Right lobe of liver (tissue), 6 donors: Measurements from ENCODE around the gene ATP6V1G3. TPM values are rescaled to one million over a fixed set of nuclear protein-coding genes. Genes with fewer than 3 reads are reported as not detected.

Experiments used
- ATAC-seq, 4 donors: fragments of 200-7000 bp; cut with Tn5 transposase; one replicate each; pipeline ENCODE4 v1.9.1; 2020; ENCODE audit warnings: mild to moderate bottlenecking in 4 of 4, moderate library complexity in 4 of 4
- DNase-seq, 3 donors: peaks; one replicate each; pipeline ENCODE4 v3.0.0-alpha.2; 2020
- H3K27ac ChIP-seq, 3 donors: fragments of 200-600 bp; one replicate each; pipeline ENCODE4 v1.8.0; 2022
- H3K27me3 ChIP-seq, 2 donors: fragments of 200-600 bp; one replicate each; pipeline ENCODE4 v1.8.0; 2022
- H3K36me3 ChIP-seq, 4 donors: fragments of 200-600 bp; sonication (generic) in 1 of 4; one replicate each; pipeline versions ENCODE4 v1.5.1 to v1.8.0; 2017 to 2022; ENCODE audit warnings: control low read depth in 1 of 4
- H3K4me1 ChIP-seq, 4 donors: fragments of 200-600 bp; sonication (generic) in 1 of 4; one replicate each; pipeline versions ENCODE4 v1.5.1 to v1.8.0; 2017 to 2022; ENCODE audit warnings: control low read depth in 1 of 4
- H3K4me3 ChIP-seq, 3 donors: fragments of 200-600 bp; one replicate each; pipeline ENCODE4 v1.8.0; 2022
- H3K9me3 ChIP-seq, 4 donors: fragments of 200-600 bp; sonication (generic) in 1 of 4; one replicate each; pipeline versions ENCODE4 v1.5.1 to v1.8.0; 2017 to 2022; ENCODE audit warnings: control low read depth in 1 of 4
- CTCF ChIP-seq, 4 donors: fragments of 200-600 bp in 3 of 4; fragments of 450-650 bp in 1 of 4; IDR thresholded peaks; one replicate each; pipeline versions ENCODE4 v1.5.1 to v1.8.0; 2016 to 2022; ENCODE audit warnings: antibody characterized with exemption in 4 of 4, mild to moderate bottlenecking in 2 of 4
- POLR2A ChIP-seq: fragments of 450-650 bp; IDR thresholded peaks from one replicate; pipeline ENCODE4 v1.6.1; 2017; ENCODE audit warnings: antibody characterized with exemption, mild to moderate bottlenecking
- WGBS: methylation state at CpG from one replicate; pipeline ENCODE4 v1.1.6; 2018; ENCODE audit warnings: low coverage, low lambda C conversion rate; ENCODE audit not compliant: insufficient coverage; ENCODE audit errors: missing lambda C conversion rate; 5-methylcytosine and 5-hydroxymethylcytosine counted together
- intact Hi-C, 2 donors: fragments of 100-400 bp; cut with DNase I; formaldehyde crosslinking; loops; one replicate each; pipeline versions ENCODE4 v1.11.2 to v1.14.1; 2022
- total RNA-seq, 6 experiments: library from RNA; depleted of rRNA in 2 of 6; stranded (reverse); fragments of >200 nt in 2 of 6; fragmentation: NEBNext Ultra II Directional in 3 of 6; extraction: Animal tissue kit (Norgen Biotek cat#: 25700) in 3 of 6; gene quantifications; one replicate each; pipeline versions ENCODE4 v1.1.0 to v1.2.4, GENCODE V29; 2016 to 2023
- donor health status: DM: no; HTN: yes; CAD: no.
- donor health status: DM: no; HTN: no; CAD: no.
- donor health status: DM: no; HTN: no; CAD: no.
- donor health status: DM: no; HTN: yes; CAD: no.
- donor health status: DM: no; HTN: yes; CAD: no.

ATP6V1G3 gene
- total RNA-seq, 6 experiments from 2014 or later = not detected

GRCh38 chr1:198500096-198500495 is 40.4 kb downstream of the ATP6V1G3 start:
- H3K4me1 ChIP-seq = no peaks in the 10 kb centered on the region
- intact Hi-C loops = no loop called here
- no peak overlapping the region for H3K27ac ChIP-seq
- no peaks in the 10 kb centered on the region for H3K36me3 ChIP-seq
- DNase-seq (no peak), ATAC-seq (peak in 1 of 4 donors; percentile 10)
- no peaks in the 10 kb centered on the region for H3K27me3 ChIP-seq
- TF ChIP-seq CTCF (IDR thresholded peaks at IDR 0.05) = no peak
- TF ChIP-seq POLR2A = no peak
- no peak overlapping the region for H3K4me3 ChIP-seq
- no peaks in the 10 kb centered on the region for H3K9me3 ChIP-seq

GRCh38 chr1:198499588-198499987 is 40.9 kb downstream of the ATP6V1G3 start:
- DNase-seq (no peak), ATAC-seq (no peak)
- Histone ChIP-seq H3K27ac (no peak overlapping the region), H3K36me3 (no peaks in the 10 kb centered on the region), H3K4me1 (no peaks in the 10 kb centered on the region), H3K4me3 (no peak overlapping the region), H3K9me3 (no peaks in the 10 kb centered on the region), H3K27me3 (no peaks in the 10 kb centered on the region)
- intact Hi-C loops = no loop called here
- WGBS = 93% methylated on average over 1 of the region's 1 CpG
- TF ChIP-seq POLR2A (no peak), CTCF (IDR thresholded peaks at IDR 0.05) (no peak)

- H3K4me3 ChIP-seq = no peak overlapping the region
- H3K27ac ChIP-seq = no peak overlapping the region
- no peaks in the 10 kb centered on the region for H3K36me3 ChIP-seq
- 65% methylated on average over 1 of the region's 1 CpG for WGBS
- intact Hi-C loops = no loop called here
- DNase-seq (no peak), ATAC-seq (no peak)
- H3K4me1 ChIP-seq = no peaks in the 10 kb centered on the region
- H3K27me3 ChIP-seq = no peaks in the 10 kb centered on the region
- no peaks in the 10 kb centered on the region for H3K9me3 ChIP-seq
- TF ChIP-seq POLR2A (no peak), CTCF (IDR thresholded peaks at IDR 0.05) (no peak)
These were observed 41.6 kb downstream of the ATP6V1G3 start for GRCh38 chr1:198498881-198499280.

GRCh38 chr1:198498103-198498385 is 42.4 kb downstream of the ATP6V1G3 start:
- intact Hi-C loops = no loop called here
- TF ChIP-seq CTCF (IDR thresholded peaks at IDR 0.05) (no peak), POLR2A (no peak)
- Histone ChIP-seq H3K9me3 (no peaks in the 10 kb centered on the region), H3K36me3 (no peaks in the 10 kb centered on the region), H3K27me3 (no peaks in the 10 kb centered on the region), H3K4me3 (no peak overlapping the region), H3K27ac (no peak overlapping the region), H3K4me1 (no peaks in the 10 kb centered on the region)
- WGBS = 67% methylated on average over 1 of the region's 1 CpG
- no peak for DNase-seq
- no peak for ATAC-seq

- no peak overlapping the region for H3K4me3 ChIP-seq
- H3K36me3 ChIP-seq = no peaks in the 10 kb centered on the region
- no peaks in the 10 kb centered on the region for H3K9me3 ChIP-seq
- ATAC-seq = peak; percentile 29 to 67 (median 45)
- no peaks in the 10 kb centered on the region for H3K27me3 ChIP-seq
- no peaks in the 10 kb centered on the region for H3K4me1 ChIP-seq
- DNase-seq = no peak
- H3K27ac ChIP-seq = no peak overlapping the region
- TF ChIP-seq CTCF (IDR thresholded peaks at IDR 0.05) = no peak
- intact Hi-C loops = no loop called here
- WGBS = 63% methylated on average over 3 of the region's 3 CpGs
These were observed 43.0 kb downstream of the ATP6V1G3 start for GRCh38 chr1:198497326-198498102.
